DMS53 (cell line): Measurements from ENCODE around the gene FAM114A1.
"Not testable (repeated sequence)": the region's sequence is repeated elsewhere in the genome, so short reads cannot be mapped to it uniquely, and the experiment has no call there.

Experiments used
- DNase-seq: peaks from one replicate; lab custom pipeline; 2025; lab: John Stamatoyannopoulos, UW

The FAM114A1 gene

DNA sequence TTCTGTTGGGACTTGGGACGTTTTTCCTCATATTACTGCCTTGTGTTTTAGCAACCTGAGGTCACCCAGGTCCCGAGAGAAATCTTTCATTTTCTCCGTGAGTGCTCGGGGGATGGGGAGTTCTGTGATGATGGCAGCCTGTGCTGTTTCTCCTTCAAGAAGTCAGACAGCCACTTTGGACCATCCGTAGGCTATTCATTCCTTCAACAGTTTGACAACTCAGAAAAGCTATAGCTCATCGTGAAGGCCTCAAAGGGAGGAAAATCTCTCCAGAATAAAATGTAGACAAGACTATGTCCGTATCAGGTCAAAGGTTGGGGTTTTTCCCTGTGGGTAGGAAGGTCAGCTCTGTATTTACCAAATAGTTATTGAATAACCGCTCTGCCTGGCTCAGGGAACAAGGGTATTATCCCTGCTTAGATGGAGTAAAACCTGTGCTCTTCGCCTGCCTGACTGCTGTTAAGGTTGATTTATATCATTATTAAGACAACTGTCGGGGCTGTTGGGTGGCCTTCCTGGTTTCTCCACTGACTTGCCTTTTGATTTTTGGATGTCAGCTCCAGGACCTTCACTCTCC, 36.6 kb downstream of the FAM114A1 start:
- DNase-seq, result peak; percentile 84

DNA sequence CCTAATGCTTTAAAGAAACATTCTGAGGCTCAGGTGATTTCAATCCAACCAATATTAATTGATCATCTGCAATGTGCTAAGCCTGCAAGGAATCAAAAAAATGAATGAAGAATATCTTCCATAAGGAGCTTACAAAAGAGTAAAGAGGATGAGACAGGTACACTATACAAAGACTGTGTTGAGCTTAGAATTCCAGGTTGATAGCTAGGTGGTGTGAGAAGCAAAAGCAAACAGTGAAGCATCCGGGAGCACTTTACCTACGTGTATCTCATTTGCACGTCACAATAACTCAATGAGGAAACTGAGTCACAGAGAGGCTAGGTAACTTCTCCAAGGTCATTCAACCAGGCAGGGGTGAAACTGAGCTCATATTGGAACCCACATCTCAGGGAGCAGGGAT, 37.1 kb downstream of the FAM114A1 start:
- peak; percentile 50 for DNase-seq

DNA sequence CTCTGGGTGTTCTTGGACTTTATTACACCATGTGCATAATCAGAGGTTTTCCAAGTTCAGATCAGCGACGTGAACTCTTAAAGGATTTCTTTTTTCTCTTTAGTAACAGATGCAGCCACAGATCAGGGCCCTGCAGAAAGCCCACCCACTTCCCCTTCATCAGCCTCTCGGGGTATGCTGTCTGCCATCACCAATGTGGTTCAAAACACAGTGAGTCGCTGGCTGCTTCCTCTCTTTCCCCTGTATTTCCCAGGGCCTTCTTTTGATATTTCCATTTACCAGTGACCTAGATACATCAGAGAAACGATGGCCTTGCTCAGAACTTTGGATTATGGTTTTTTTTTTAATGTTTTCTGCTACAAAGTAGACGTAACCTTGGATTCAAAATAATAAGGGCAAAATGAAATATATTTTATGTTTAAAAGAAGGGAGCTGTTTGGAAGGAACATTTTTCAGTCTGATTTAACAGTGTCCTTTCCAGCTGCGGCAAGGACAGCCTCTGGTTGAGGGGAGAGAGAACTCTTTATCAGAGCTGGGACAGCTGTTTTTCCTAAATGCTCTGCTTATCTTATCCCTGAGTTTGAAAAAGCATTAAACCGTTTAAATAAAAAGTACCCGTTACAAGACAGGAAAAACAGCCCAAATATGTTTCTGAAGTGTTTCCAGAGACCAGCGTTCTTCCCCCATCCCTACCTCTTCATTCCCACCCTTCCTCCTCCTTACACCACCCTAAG, 38.2 kb downstream of the FAM114A1 start:
- no peak for DNase-seq

DNA sequence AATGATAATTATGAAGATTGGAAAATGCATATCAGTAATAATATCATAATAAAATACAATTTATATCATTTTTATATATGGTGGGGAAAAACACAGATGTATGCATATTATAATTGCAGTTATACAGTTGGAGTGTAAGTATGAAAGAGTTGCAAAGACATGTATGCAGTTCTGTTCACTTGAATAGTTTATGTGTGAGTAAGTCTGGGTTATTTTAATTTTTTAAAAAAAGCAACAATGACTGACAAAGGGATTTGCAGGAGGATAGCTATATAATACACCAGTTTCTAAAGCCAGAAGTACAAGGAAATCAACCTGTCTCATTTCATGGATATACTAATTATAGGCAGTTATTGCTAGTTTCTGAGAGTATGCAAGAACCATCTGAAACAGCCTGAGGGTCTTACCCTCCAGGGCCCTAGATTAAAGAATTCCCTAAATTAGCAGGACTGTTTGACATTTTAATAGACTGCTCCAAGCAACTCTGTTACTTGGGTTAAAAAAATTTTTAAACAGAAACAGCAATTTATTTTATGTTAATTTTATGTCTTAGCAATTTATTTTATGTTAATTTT, 40.2 kb downstream of the FAM114A1 start:
- no peak for DNase-seq

DNA sequence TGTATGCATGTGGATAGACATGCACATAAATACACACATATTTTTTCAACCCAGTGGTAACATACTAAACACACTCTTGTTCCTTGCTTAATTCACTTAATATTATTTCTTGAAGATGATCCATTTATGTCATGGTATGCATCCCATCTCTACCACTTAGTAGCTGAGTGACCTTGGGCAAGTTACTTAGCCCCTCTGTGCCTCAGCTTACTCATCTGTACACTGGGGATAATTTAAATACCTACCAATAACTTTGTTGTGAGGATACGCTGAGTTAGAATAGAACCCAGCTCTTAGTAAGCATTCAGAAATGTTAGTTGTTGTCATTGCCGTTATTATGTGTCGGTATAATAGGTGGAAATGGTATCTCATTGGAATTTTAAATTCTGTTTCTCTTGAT, 41.4 kb downstream of the FAM114A1 start:
- DNase-seq, result no peak

DNA sequence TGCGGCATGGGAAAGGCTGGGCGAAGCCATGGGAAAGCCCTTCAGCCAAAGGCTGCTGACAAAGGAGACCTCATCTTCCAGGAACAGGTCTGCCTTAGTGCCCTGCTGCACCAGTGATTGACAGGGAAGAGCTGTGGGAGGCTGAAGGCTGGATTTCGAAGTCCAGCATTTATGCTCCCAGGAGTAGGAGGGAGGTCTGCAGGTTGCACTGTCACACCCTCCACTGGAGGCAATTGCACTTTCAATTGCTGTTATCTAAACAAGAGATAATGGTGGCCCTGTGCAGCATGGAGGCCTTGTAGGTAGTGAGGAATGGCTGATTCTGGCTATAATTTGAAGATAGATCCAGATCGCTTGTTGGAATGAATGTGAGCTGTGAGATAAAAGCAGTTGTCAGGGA, 43.7 kb downstream of the FAM114A1 start:
- no peak for DNase-seq

DNA sequence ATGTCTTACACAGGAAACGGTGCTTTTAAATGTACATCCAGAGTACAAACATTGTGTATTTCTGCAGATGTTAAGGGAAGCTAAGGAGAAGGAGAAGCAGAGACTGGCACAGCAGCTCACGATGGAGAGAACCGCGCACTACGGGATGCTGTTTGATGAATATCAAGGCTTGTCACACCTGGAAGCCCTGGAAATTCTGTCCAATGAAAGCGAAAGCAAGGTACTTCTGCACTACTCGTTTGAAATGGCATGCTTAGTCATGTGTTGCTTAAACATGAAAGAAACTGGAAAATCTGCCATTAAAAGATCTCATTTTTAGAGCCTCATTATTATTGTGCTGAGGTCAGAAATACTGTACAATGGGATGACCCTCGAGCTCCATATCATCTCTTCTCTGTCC, 47.2 kb downstream of the FAM114A1 start:
- peak; percentile 67 for DNase-seq

DNA sequence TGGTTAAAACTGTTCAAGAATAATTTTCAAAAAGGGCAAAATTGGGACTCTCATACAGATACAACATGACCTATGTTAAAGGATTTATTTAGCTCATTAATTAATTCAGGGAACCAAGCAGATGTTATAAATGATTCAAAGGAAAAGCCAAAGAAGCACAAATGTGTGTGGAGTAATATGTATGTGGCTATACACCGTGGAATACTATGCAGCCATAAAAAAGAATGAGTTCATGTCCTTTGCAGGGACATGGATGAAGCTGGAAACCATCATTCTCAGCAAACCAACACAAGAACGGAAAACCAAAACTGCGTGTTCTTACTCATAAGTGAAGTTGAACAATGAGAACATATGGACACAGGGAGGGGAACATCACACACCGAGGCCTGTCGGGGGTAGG, 48.7 kb downstream of the FAM114A1 start:
- DNase-seq, result not testable (repeated sequence)

DNA sequence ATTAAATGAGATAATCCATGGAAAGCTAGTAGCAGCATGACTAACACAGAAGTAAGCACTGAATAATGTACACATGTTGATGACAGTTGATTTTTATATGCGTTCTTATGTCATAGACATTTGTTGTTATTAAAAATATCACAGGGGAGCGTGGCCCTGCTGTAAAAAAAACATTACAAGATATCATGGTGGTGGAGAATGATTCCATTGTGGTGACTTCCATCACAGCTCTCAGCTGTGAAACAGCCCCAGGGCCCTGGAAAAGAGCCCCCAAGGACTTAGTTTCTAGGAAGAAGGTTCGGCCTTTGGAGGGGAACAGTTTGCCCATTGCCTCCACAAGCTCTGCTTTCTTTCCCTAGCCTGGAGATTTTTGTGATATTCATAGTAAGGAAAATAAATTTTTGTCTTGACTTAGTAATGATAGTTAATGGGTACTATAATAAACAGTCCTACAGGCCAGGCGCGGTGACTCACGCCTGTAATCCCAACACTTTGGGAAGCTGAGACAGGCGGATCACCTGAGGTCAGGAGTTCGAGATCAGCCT, 49.9 kb downstream of the FAM114A1 start:
- no peak for DNase-seq

DNA sequence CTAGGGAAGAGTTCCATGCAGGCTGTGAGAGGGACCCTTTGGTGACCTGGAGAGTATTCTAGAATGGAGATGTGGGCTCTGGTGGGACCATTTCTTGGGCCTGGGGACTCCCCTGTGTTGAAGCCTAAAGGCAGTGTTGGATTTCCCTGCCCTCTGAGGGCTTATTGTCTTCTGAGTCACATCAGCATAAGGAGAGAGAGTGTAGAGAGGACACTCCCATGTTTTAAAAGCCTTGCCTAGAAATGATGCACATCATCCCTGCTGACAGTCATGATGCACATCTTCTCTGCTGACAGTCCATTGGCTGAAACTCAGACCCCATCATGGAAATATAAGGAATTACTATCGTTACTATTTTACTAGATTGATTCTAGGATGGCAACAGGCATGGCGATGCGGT, 51.9 kb downstream of the FAM114A1 start:
- no peak for DNase-seq

DNA sequence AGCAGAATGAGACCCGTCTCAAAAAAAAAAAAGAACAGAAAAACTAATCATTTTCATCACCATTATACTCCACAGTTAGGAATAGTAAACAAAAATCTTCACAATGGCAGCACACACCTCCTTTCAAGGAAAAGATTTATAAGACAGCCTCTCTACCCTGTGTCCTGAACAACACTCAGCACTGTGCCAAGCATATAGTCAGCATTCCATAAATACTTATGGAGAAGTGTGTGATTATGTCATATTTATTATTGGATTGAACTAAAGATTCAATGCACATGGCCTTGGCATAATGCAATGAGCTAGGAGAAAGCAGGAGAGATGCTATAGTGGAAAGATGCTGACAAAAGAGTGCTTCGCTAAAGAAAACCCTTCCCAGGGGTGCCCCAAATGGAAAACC, 52.6 kb downstream of the FAM114A1 start:
- DNase-seq, result no peak

DNA sequence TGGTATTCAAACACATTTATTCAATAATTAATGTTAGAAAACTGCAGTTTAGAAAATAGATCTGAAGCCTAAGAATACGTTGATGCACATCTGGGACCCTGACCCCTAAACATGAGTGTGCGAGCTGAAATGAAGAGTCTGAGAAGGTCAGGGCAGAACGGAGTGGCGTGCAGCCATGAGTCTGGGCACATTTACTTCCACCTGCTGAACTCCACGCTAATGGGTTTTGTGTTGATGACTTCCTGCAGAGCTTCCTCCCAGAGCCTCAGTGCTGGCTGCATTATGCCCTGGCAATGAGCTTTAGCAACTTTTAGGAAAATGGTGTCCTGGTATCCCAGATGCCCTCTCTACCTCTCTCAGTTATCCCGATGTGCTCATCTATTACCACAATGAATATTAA, 53.1 kb downstream of the FAM114A1 start:
- no peak for DNase-seq

DNA sequence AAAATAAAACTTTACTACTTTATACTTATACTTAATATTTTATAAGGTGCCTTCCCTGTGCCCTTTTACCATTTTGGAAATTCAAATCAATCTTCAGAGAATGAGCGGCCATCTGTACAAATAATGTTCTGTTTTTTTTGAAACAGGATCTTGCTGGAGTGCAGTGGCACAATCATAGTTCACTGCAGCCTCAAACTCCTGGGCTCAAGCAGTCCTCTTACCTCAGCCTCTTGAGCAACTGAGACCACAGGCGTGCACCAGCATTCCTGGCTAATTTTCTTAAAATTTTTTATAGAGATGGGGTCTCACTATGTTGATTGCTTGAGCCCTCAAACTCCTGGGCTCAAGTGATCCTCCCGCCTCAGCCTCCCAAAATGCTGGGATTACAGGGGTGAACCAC, 53.5 kb downstream of the FAM114A1 start:
- DNase-seq, result peak; percentile 11

DNA sequence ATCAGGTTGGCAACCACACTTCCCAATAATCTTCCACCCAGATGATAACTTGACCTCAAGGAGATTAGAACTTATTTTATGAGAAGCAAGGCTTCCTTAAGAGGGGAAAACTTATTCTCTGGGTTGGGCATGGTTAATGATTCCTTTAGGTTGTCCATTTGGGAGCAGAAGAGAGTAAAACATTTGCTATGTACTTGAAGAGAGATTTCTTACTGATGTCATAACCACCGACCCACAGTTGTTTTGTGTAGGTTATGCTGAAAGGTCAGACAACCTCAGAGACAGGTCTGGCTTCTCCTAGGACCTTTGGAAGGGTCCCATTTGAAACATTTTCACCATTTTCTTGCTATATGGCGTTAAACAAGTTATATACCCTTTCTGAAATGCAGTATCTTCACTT, 56.1 kb downstream of the FAM114A1 start:
- no peak for DNase-seq

DNA sequence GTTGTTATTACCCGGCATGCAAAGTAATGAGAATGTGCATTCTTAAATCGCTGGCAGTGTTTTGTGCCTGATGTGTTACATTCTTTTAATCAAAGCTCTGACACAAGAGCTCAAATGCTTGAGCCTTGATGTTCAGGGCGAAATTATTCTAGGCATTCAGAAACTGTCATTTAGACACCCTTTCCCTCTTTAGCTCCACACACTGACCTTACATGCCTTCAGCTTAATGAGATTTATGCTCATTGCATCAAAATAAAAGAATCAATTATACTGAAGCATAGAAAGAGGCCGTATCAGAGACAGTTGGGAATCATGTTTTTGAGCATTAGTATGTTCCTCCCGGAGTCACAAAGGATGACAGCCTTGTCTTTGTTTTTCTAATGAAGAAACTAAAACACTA, 56.7 kb downstream of the FAM114A1 start:
- no peak for DNase-seq

DNA sequence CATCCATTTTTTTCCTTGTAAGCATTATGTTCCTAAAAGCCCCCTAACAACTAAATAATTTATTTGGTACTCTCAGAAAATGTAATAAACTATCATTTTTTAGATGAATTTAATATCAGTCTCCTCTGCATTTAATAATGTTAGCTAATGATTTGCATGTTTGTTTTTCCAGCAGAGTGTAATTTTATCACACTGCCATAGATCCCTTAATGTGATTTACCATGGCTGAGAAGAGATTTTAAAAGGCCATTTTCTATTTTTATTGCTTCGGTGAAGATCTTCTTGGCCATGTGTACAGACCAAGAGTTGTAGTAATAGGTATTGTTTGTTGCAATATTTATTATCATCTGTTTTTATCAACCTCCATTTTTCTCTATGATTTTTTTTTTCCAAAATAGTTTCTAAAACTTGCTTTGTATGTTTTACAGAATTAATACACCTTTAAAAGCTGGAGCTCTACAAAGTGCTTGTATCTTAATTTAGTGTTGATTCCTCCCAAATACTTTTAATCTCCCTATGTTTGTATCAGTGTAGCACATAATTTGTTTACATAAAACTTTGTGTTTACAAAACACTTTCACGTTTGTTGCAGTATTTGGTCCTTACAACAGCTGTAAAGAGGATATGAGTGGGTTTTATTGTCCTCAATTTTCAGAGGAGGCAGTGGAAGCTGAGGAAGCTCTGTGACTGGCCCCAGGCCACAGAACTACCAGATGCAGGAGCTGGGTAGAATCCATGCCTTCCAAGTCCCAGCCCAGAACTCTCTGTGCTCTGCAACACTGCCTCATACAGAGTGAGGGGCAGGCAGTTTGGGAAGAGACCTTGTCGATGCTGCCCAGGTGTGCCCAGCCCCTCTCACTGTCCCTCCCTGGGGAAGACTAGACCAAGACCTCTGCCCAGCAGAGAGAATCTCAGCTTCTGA, 58.1 kb downstream of the FAM114A1 start:
- DNase-seq, result no peak

DNA sequence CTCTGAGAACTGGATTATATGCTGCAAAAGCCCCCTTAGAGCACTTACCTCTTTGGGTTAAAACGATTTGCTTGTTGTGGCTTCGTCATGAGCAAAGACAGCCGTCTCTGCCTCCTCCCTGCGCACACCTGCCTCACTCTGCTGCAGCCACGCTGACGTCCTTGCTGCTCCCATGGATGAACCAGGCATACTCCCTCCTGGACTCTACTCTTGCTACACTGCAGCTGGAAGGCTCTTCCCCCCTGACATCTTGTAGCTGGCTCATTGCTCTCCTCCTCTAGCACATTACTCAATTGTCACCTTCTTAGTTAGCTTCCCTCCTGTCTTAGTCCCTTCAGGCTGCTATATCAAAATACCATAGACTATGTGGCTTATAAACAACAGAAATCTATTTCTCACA, 59.3 kb downstream of the FAM114A1 start:
- DNase-seq, result no peak

DNA sequence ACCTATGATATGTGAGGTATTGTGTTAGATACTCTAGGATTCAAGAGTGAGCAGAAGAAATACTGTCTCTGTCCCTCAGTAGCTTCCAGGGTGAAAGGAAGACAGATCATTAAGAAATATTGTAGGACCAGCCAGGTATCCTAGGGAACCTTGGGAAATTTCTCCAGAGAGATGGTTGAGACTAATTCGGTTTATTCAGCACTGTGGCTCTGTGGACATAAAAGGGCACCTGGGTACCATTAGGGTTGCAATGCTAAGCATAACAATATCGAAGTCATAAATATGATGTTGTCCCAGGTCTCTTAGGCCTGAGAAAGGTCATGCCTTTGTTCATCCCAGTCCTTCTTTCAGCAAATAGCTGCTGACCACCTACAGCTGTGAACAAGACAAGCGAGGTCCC, 61.0 kb downstream of the FAM114A1 start:
- DNase-seq, result no peak

DNA sequence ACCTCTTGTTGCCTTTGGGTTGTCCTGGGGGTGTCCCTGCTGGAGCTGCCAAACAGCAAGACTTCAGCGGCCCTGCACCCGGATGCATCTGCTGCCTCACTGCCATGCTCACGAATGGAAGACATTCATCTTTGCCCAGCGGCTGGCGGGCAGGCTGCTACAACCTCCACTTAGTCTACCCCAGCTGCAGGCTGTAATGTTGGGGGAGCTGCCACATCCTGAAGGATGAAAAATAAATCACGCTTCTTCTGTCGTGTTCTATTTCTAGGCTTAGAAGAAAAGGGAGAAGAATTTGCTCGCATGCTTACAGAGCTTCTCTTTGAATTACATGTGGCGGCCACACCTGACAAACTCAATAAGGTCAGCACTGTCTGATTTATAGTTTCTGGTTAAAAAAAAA, 61.4 kb downstream of the FAM114A1 start:
- no peak for DNase-seq

DNA sequence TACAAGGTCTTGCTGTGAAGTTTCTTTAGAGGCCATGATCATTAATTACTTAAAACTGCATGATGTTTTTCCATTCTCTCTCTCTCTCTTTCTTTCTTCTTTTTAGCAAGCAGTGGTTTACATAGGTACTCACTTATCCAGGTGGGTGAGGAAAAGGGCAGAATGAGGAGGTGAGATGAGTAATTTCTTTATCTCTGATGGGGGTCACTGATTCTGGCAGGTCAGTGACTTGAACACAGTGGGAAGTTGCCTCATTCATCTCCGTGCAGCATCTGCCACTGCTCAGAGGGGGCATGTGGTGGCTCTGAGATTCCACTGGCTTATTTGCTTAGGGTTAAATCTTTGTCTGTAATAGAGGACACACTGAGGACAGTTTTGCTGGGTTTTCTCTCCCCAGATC, 62.6 kb downstream of the FAM114A1 start:
- no peak for DNase-seq

DNA sequence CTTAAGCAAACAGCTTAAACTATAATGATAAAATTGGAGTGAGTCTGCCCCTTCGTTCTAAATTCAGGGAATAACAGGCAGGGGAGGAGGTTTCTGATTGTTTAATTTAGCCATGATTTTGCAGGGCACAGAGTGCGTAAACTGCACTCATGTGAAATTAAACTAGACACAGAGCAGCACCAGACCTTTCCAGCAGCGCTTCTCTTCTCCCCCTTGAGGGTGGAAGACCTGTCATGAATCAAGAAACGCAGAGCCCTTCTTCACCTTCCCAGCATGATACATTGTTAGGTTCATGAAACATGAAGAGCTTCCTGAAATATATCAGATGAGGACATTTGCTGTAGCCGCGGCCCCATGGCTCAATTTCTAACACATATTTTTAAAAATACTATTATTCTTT, 63.1 kb downstream of the FAM114A1 start:
- DNase-seq, result no peak

DNA sequence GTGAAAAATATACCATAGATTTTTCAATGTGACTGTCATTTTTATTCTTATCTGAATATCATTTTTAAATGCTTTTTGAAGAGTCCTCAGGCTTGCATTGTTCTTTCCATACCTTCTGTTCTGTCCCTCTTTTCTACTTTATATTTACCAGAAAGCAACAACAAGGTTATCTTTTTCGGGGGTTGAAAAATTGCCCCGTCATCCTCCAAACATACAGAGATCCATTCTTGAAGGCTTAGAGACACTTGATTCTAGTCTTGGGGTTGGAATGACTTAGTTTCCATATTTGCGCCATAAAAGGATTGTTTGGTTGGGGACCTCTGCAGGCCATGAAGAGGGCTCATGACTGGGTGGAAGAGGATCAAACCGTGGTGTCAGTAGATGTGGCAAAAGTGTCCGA, 63.5 kb downstream of the FAM114A1 start:
- no peak for DNase-seq
